ENCODE measurements around the gene CLEC7A.

The CLEC7A gene

GRCh38 chr12:10175846-10176636 lies 46.0 kb upstream of the CLEC7A start (continued):
- no peak for TF ChIP-seq ZNF19 (tag by site-specific recombination; IDR thresholded peaks at IDR 0.05; ENCODE audit: low read depth)
- no peak for TF ChIP-seq RBAK (tag by site-specific recombination; IDR thresholded peaks at IDR 0.05)
- no peak for TF ChIP-seq SCRT2 (tag by site-specific recombination; IDR thresholded peaks at IDR 0.05)
- no peak for TF ChIP-seq ZNF654 (tag by site-specific recombination; IDR thresholded peaks at IDR 0.05; ENCODE audit: low read depth)
- no peak for TF ChIP-seq IKZF3 (tag by site-specific recombination; IDR thresholded peaks at IDR 0.05)
- TF ChIP-seq ZNF521 (tag by site-specific recombination; IDR thresholded peaks at IDR 0.05), result no peak
- TF ChIP-seq ZBTB48 (tag by site-specific recombination; IDR thresholded peaks at IDR 0.05), result no peak
- TF ChIP-seq ZNF473 (tag by site-specific recombination; IDR thresholded peaks at IDR 0.05), result no peak

- CTCF ChIA-PET, result interaction anchor here (1.4 kb wide), 1 partner anchor 425 kb away, joined by 7 read pairs; no protein-coding TSS in a partner anchor
- Histone ChIP-seq H3K4me3 (ENCODE audit: low read depth, low read length) (no peak overlapping the region), H3K36me3 (ENCODE audit: control insufficient read depth in 2 of 2, insufficient read depth in 1 of 2, low read length in 2 of 2) (no peaks in the 10 kb centered on the region), H3K9me3 (ENCODE audit: control insufficient read depth, insufficient read depth, low read depth, low read length) (no peaks in the 10 kb centered on the region), H3K4me1 (ENCODE audit: control insufficient read depth, insufficient read depth, low read length) (no peaks in the 10 kb centered on the region), H3K27ac (ENCODE audit: extremely low read depth, low read depth, low read length) (no peak overlapping the region)
- TF ChIP-seq ZNF19 (tag by site-specific recombination; IDR thresholded peaks at IDR 0.05; ENCODE audit: low read depth) (no peak), ZNF140 (tag by site-specific recombination; IDR thresholded peaks at IDR 0.05) (no peak), KLF7 (tag by site-specific recombination; IDR thresholded peaks at IDR 0.05; ENCODE audit: borderline replicate concordance) (no peak), ZNF664 (tag by site-specific recombination; IDR thresholded peaks at IDR 0.05) (no peak), ZNF704 (tag by site-specific recombination; IDR thresholded peaks at IDR 0.05) (no peak), PRDM6 (tag by site-specific recombination; IDR thresholded peaks at IDR 0.05) (no peak), ZNF529 (tag by site-specific recombination; IDR thresholded peaks at IDR 0.05; ENCODE audit: insufficient replicate concordance) (no peak), ZNF521 (tag by site-specific recombination; IDR thresholded peaks at IDR 0.05) (no peak), ZNF155 (tag by site-specific recombination; IDR thresholded peaks at IDR 0.05) (no peak), ZNF548 (tag by site-specific recombination; IDR thresholded peaks at IDR 0.05) (no peak), EGR2 (tag by site-specific recombination; IDR thresholded peaks at IDR 0.05; ENCODE audit: low read depth) (no peak), ZNF692 (tag by site-specific recombination; IDR thresholded peaks at IDR 0.05) (no peak), ZBTB21 (tag by site-specific recombination; IDR thresholded peaks at IDR 0.05) (no peak), ZNF571 (tag by site-specific recombination; IDR thresholded peaks at IDR 0.05) (no peak)
- POLR2A ChIA-PET, result interaction anchor here (0.6 kb wide), 1 partner anchor 1002 kb away, joined by 3 read pairs; no protein-coding TSS in a partner anchor
Measured at GRCh38 chr12:10174986-10175614, 45.1 kb upstream of the CLEC7A start.
